ENCODE results near the gene VAV2.

The VAV2 gene

GRCh38 chr9:133732639-133733408 is 259.3 kb downstream of the VAV2 start:
- no peaks in the 10 kb centered on the region for H3K36me3 ChIP-seq (ENCODE audit: control insufficient read depth, insufficient read depth, low read length)
- H2AFZ ChIP-seq: no peak overlapping the region
- H3K27ac ChIP-seq: no peak overlapping the region
- H3K79me2 ChIP-seq: no peaks in the 10 kb centered on the region
- H3K9ac ChIP-seq: no peak overlapping the region
- H3K4me1 ChIP-seq: no peaks in the 10 kb centered on the region
- no peaks in the 10 kb centered on the region for H3K27me3 ChIP-seq (ENCODE audit: control insufficient read depth, insufficient read depth, low read length)
- H3K9me3 ChIP-seq (ENCODE audit: control insufficient read depth, low read length): no peaks in the 10 kb centered on the region
- TF ChIP-seq, protein P1, sequence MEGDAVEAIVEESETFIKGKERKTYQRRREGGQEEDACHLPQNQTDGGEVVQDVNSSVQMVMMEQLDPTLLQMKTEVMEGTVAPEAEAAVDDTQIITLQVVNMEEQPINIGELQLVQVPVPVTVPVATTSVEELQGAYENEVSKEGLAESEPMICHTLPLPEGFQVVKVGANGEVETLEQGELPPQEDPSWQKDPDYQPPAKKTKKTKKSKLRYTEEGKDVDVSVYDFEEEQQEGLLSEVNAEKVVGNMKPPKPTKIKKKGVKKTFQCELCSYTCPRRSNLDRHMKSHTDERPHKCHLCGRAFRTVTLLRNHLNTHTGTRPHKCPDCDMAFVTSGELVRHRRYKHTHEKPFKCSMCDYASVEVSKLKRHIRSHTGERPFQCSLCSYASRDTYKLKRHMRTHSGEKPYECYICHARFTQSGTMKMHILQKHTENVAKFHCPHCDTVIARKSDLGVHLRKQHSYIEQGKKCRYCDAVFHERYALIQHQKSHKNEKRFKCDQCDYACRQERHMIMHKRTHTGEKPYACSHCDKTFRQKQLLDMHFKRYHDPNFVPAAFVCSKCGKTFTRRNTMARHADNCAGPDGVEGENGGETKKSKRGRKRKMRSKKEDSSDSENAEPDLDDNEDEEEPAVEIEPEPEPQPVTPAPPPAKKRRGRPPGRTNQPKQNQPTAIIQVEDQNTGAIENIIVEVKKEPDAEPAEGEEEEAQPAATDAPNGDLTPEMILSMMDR (IDR thresholded peaks at IDR 0.05): no peak
- no peak overlapping the region for H3K4me2 ChIP-seq (ENCODE audit: low read length)
- no peak overlapping the region for H3K4me3 ChIP-seq (ENCODE audit: low read depth, low read length)

DNA sequence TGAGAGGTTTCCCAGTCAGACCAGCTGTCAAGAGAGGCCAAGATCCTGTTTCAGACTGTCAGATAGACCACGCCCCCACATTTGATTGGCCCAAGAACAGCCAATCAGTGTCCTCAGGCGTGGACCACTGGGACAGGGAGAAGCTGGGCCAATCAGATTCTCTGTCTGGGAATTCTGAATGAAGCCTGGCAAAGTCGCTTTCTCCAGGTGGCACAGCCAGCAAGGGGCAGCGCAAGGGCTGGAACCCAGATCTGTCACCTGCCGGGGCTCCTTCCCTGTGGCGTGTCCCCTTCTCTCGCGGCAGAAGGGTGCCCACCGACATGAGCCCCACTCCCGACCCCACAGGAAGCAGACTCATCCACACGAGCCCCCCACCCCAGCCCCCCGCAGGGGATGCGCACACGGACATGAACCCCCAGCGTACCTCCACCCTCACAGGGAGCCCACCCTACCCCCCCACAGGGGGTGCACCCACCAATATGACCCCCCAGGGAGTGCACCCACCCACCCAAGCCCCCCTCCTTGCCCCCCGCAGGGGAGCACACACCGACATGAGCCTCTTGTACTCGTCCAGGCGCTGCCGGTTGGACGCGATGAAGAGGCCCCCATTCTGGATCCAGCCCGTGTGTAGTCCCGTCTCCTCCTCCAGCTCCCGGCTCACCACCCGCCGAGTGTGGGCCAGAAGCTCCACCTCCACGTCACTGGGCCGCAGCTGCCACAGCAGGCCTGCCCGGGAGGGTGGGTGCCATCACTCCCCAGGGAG is 260.1 kb downstream of the VAV2 start:
- TF ChIP-seq, protein P1 (IDR thresholded peaks at IDR 0.05): no peak
- H3K27ac ChIP-seq: no peak overlapping the region
- no peaks in the 10 kb centered on the region for H3K79me2 ChIP-seq
- H3K27me3 ChIP-seq (ENCODE audit: control insufficient read depth, insufficient read depth, low read length): no peaks in the 10 kb centered on the region
- no peaks in the 10 kb centered on the region for H3K9me3 ChIP-seq (ENCODE audit: control insufficient read depth, low read length)
- H3K4me1 ChIP-seq: no peaks in the 10 kb centered on the region
- no peaks in the 10 kb centered on the region for H3K36me3 ChIP-seq (ENCODE audit: control insufficient read depth, insufficient read depth, low read length)
- no peak overlapping the region for H2AFZ ChIP-seq
- H3K9ac ChIP-seq: no peak overlapping the region
- H3K4me2 ChIP-seq (ENCODE audit: low read length): no peak overlapping the region
- no peak overlapping the region for H3K4me3 ChIP-seq (ENCODE audit: low read depth, low read length)

DNA sequence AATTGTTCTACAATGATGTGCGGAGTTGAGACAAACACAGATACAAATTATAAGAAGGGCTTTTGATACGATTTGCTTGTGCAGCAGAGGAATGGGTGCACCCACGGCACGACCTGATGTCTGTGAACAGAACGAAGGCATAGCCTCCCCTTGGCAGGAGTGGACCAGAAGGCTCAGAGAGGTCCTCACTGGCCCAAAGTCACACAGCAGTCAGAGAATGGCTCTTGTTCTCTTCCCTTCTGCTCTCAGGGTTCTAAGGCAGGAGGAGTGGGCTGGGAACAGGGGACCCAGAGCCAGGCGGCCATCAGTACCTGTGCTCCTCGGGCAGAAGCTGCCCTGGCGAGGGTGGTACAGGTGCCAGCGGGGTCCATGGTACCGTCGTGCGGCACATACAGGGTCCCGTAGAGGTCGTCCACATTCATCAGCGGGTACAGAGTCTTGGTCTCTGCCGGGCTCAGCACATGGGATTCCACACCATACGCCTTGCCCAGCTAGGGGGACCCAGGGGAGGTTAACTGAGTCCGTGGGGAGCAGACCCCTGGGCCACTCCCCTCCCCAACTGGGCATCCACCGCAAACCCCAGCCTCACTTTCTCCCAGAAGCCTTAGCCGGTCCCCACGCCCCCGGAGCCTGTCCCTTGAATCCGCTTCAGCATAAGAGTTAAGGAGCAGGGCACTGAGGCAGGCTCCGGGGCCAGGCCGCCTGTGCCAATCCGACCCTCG is 261.0 kb downstream of the VAV2 start:
- H3K27ac ChIP-seq: no peak overlapping the region

DNA sequence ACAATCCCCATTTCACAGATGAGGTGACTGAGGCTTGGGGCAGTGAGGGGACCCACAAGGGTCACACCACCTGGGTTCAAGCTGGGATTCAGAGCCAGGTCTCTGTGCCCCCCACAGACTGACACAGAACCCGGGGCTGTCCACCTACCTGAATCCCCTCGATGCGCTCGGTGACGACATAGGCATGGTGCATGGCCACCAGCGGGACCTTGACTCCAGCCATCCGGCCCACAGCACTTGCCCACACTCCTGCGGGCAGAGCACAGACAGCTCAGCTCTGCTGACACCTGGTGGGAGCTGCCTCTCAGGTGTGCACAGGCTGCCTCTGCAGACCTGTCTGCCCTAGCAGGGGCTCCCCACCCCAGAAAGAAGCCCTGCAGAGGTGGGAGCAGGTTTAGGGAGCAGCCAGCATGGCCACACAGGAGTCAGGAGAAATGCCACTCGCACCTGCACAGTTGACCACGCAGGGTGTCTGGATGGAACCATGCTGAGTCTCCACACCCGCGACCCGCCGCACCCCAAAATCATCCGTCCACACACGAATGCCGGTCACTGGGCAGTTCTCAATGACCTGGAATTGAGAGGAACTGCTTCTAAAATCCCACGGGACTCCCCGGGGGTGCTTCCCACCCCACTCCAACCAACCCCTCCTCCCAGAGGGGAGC is 262.4 kb downstream of the VAV2 start:
- Histone ChIP-seq H3K4me1 (no peaks in the 10 kb centered on the region), H3K36me3 (ENCODE audit: control insufficient read depth, insufficient read depth, low read length) (no peaks in the 10 kb centered on the region), H3K4me2 (ENCODE audit: low read length) (no peak overlapping the region), H3K4me3 (ENCODE audit: low read depth, low read length) (no peak overlapping the region), H3K27ac (no peak overlapping the region), H3K9me3 (ENCODE audit: control insufficient read depth, low read length) (no peaks in the 10 kb centered on the region), H2AFZ (no peak overlapping the region), H3K79me2 (no peaks in the 10 kb centered on the region), H3K27me3 (ENCODE audit: control insufficient read depth, insufficient read depth, low read length) (no peaks in the 10 kb centered on the region), H3K9ac (no peak overlapping the region)
- TF ChIP-seq, protein P1 (IDR thresholded peaks at IDR 0.05): no peak

More for the DNA sequence above, 261.0 kb downstream of the VAV2 start:
- TF ChIP-seq, protein P1 (IDR thresholded peaks at IDR 0.05): no peak
- H3K4me3 ChIP-seq (ENCODE audit: low read depth, low read length): no peak overlapping the region
- H3K9me3 ChIP-seq (ENCODE audit: control insufficient read depth, low read length): no peaks in the 10 kb centered on the region
- H2AFZ ChIP-seq: no peak overlapping the region
- no peaks in the 10 kb centered on the region for H3K79me2 ChIP-seq
- H3K9ac ChIP-seq: no peak overlapping the region
- no peaks in the 10 kb centered on the region for H3K36me3 ChIP-seq (ENCODE audit: control insufficient read depth, insufficient read depth, low read length)
- H3K4me1 ChIP-seq: no peaks in the 10 kb centered on the region
- H3K27me3 ChIP-seq (ENCODE audit: control insufficient read depth, insufficient read depth, low read length): no peaks in the 10 kb centered on the region
- H3K4me2 ChIP-seq (ENCODE audit: low read length): no peak overlapping the region
